HCT116 (cell line): ENCODE measurements around the gene PTPN9. TPM values are rescaled to one million over a fixed set of nuclear protein-coding genes. Genes with fewer than 3 reads are reported as not detected.

ENCODE experiments used
- ATAC-seq: fragments of 200-7000 bp; cut with Tn5 transposase; 2 replicates; pipeline ENCODE4 v1.9.1; 2020; ENCODE audit warnings: mild to moderate bottlenecking, moderate library complexity
- BruUV-seq: library from RNA; stranded (reverse); fragments of 400-500 nt; replicated peaks from 2 replicates; lab custom pipeline; 2021; lab: Mats Ljungman, UMichigan
- CTCF ChIA-PET: fragments of 300-600 bp; sonication (Branson Sonifier 250); formaldehyde crosslinking; loops from one replicate; lab custom pipeline; 2021; ENCODE audit warnings: antibody characterized with exemption; lab: Charles Lee
- POLR2A ChIA-PET: fragments of 300-600, 350-600 bp; sonication (Branson Sonifier 250); formaldehyde crosslinking; loops from one replicate; lab custom pipeline; 2021; ENCODE audit warnings: antibody characterized with exemption; lab: Charles Lee
- RAD21 ChIA-PET, 2 experiments: fragments of 300-600 bp; sonication (Branson Sonifier 250); formaldehyde crosslinking; loops; one replicate each; lab custom pipeline; 2023; ENCODE audit warnings: low total read pairs in 2 of 2; ENCODE audit not compliant: uncharacterized antibody in 2 of 2, unreplicated experiment in 2 of 2, low non-redundant PET in 1 of 2; lab: Charles Lee
- DNase-seq: peaks from one replicate; pipeline ENCODE4 v3.0.0-alpha.2; 2010; ENCODE audit warnings: low read depth, low spot score
- H2AFZ ChIP-seq: fragments of 200-600 bp; shearing (Covaris generic), sonication (generic); 2 replicates; pipeline ENCODE4 v1.6.1; 2017; ENCODE audit warnings: low read depth, mixed run types, mixed read lengths, antibody characterized with exemption, low read length; ENCODE audit not compliant: poor library complexity, severe bottlenecking
- H3K27ac ChIP-seq: 2 replicates; pipeline ENCODE4 v1.5.1; 2012; ENCODE audit warnings: low read depth, low read length
- H3K27me3 ChIP-seq: fragments of 200-600 bp; sonication (generic); 2 replicates; pipeline ENCODE4 v1.6.1; 2016; ENCODE audit warnings: mixed run types, low read length, mixed read lengths; ENCODE audit not compliant: insufficient read depth
- H3K36me3 ChIP-seq, 2 experiments: fragments of 200-500 bp in 1 of 2; fragments of 200-600 bp in 1 of 2; sonication (Bioruptor generic) in 1 of 2; sonication (generic) in 1 of 2; 2 replicates each; pipeline versions ENCODE4 v1.5.1 to v1.6.1; 2014 to 2016; ENCODE audit warnings: low read length in 2 of 2, inconsistent platforms in 1 of 2, mixed read lengths in 1 of 2, mixed run types in 1 of 2; ENCODE audit not compliant: insufficient read depth in 2 of 2, control insufficient read depth in 1 of 2
- H3K4me1 ChIP-seq, 2 experiments: fragments of 200-600 bp in 1 of 2; sonication (generic) in 1 of 2; 2 replicates each; pipeline versions ENCODE4 v1.5.1 to v1.6.1; 2012 to 2017; ENCODE audit warnings: low read length in 2 of 2, inconsistent platforms in 1 of 2, mild to moderate bottlenecking in 1 of 2, mixed read lengths in 1 of 2, mixed run types in 1 of 2, moderate library complexity in 1 of 2; ENCODE audit not compliant: insufficient read depth in 2 of 2, control insufficient read depth in 1 of 2
- H3K4me2 ChIP-seq: fragments of 200-600 bp; sonication (generic); 2 replicates; pipeline ENCODE4 v1.6.1; 2017; ENCODE audit warnings: mixed run types, low read length, mixed read lengths
- H3K4me3 ChIP-seq, 2 experiments: fragments of 200-600 bp in 1 of 2; sonication (generic) in 1 of 2; replicated peaks in 1 of 2; 2 replicates each; pipeline ENCODE4 v1.5.1; 2011 to 2016; ENCODE audit warnings: low read length in 2 of 2, control low read depth in 1 of 2, low read depth in 1 of 2, mild to moderate bottlenecking in 1 of 2, mixed read lengths in 1 of 2, mixed run types in 1 of 2
- H3K79me2 ChIP-seq: fragments of 200-600 bp; sonication (generic); 2 replicates; pipeline ENCODE4 v1.6.1; 2017; ENCODE audit warnings: mild to moderate bottlenecking, mixed run types, low read length, moderate library complexity, mixed read lengths; ENCODE audit not compliant: insufficient read depth
- H3K9ac ChIP-seq: fragments of 200-600 bp; sonication (generic); 2 replicates; pipeline ENCODE4 v1.6.1; 2016; ENCODE audit warnings: low read length, mixed read lengths
- H3K9me2 ChIP-seq: fragments of 200-600 bp; sonication (generic), shearing (Covaris generic); 2 replicates; pipeline ENCODE4 v1.6.1; 2017; ENCODE audit warnings: mixed run types, mild to moderate bottlenecking, moderate library complexity; ENCODE audit not compliant: insufficient read depth
- H3K9me3 ChIP-seq, 2 experiments: fragments of 200-500 bp in 1 of 2; fragments of 200-600 bp in 1 of 2; sonication (Bioruptor generic) in 1 of 2; sonication (generic) in 1 of 2; 2 replicates each; pipeline ENCODE4 v1.6.1; 2014 to 2017; ENCODE audit warnings: low read length in 2 of 2, mixed read lengths in 2 of 2, inconsistent platforms in 1 of 2, low read depth in 1 of 2, mild to moderate bottlenecking in 1 of 2, mixed run types in 1 of 2, moderate library complexity in 1 of 2; ENCODE audit not compliant: control insufficient read depth in 1 of 2, insufficient read depth in 1 of 2
- H4K20me1 ChIP-seq: fragments of 200-600 bp; sonication (generic), shearing (Covaris generic); 2 replicates; pipeline ENCODE4 v1.6.1; 2017; ENCODE audit warnings: mixed run types, mild to moderate bottlenecking, moderate library complexity; ENCODE audit not compliant: insufficient read depth
- EZH2phosphoT487 ChIP-seq: fragments of 200-600 bp; IDR thresholded peaks from 2 replicates; pipeline ENCODE4 v1.6.1; 2018; ENCODE audit warnings: antibody characterized with exemption, borderline replicate concordance
- POLR2A ChIP-seq: IDR thresholded peaks from 2 replicates; pipeline ENCODE4 v1.7.0; 2011; ENCODE audit warnings: borderline replicate concordance; ENCODE audit not compliant: insufficient read depth, insufficient read length; ENCODE audit errors: extremely low read depth
- SIN3A ChIP-seq: IDR thresholded peaks from 2 replicates; pipeline ENCODE4 v1.6.1; 2012; ENCODE audit warnings: low read depth
- SRF ChIP-seq: IDR thresholded peaks from 2 replicates; pipeline ENCODE4 v1.6.1; 2012; ENCODE audit warnings: low read depth
- intact Hi-C: fragments of 100-400 bp; cut with micrococcal nuclease; formaldehyde crosslinking; loops from 2 replicates; pipeline ENCODE4 v1.10.0; 2022
- total RNA-seq: library from RNA; stranded (reverse); gene quantifications from one replicate; pipeline ENCODE4 v1.2.1, GENCODE V29; 2021; ENCODE audit not compliant: unreplicated experiment
- TF ChIP-seq, protein P1 (sequence below), 3 experiments: fragments of 200-600 bp in 1 of 3; sonication (generic) in 1 of 3; IDR thresholded peaks in 2 of 3; conservative IDR thresholded peaks in 1 of 3; 2 replicates each; pipeline ENCODE4 v1.5.1; 2012 to 2017; ENCODE audit warnings: low read depth in 2 of 3, low read length in 2 of 3, antibody characterized with exemption in 1 of 3, borderline replicate concordance in 1 of 3, control low read depth in 1 of 3, mild to moderate bottlenecking in 1 of 3, mixed read lengths in 1 of 3, mixed run types in 1 of 3, moderate library complexity in 1 of 3; ENCODE audit not compliant: insufficient read depth in 1 of 3

Gene PTPN9
- total RNA-seq, 1 experiment from 2014 or later, result 21.1 TPM

GRCh38 chr15:75570126-75570845, 8.8 kb downstream of the PTPN9 start:
- POLR2A ChIA-PET, result no interaction called here
- Histone ChIP-seq H3K9ac (no peak overlapping the region), H3K79me2 (peaks cover 80% of the 10 kb centered on the region), H2AFZ (no peak overlapping the region), H3K9me3 (no peaks in the 10 kb centered on the region), H3K4me3 (no peak overlapping the region), H3K4me1 (no peaks in the 10 kb centered on the region), H4K20me1 (no peaks in the 10 kb centered on the region), H3K27me3 (no peaks in the 10 kb centered on the region), H3K9me2 (no peaks in the 10 kb centered on the region), H3K27ac (no peak overlapping the region), H3K4me2 (no peak overlapping the region), H3K36me3 (no peaks in the 10 kb centered on the region; a peak in 1 of 4 replicates)
- CTCF ChIA-PET, result no interaction called here
- RAD21 ChIA-PET, result no interaction called here
- TF ChIP-seq SRF (no peak), POLR2A (no peak), SIN3A (no peak), EZH2phosphoT487 (no peak)
- TF ChIP-seq, protein P1, sequence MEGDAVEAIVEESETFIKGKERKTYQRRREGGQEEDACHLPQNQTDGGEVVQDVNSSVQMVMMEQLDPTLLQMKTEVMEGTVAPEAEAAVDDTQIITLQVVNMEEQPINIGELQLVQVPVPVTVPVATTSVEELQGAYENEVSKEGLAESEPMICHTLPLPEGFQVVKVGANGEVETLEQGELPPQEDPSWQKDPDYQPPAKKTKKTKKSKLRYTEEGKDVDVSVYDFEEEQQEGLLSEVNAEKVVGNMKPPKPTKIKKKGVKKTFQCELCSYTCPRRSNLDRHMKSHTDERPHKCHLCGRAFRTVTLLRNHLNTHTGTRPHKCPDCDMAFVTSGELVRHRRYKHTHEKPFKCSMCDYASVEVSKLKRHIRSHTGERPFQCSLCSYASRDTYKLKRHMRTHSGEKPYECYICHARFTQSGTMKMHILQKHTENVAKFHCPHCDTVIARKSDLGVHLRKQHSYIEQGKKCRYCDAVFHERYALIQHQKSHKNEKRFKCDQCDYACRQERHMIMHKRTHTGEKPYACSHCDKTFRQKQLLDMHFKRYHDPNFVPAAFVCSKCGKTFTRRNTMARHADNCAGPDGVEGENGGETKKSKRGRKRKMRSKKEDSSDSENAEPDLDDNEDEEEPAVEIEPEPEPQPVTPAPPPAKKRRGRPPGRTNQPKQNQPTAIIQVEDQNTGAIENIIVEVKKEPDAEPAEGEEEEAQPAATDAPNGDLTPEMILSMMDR (IDR thresholded peaks at IDR 0.05 in 2 of 3, conservative IDR thresholded peaks at IDR 0.05 in 1 of 3; ENCODE audit: borderline replicate concordance in 1 of 3, insufficient read depth in 1 of 3, low read depth in 2 of 3, low read length in 2 of 3), result no peak
- intact Hi-C loops, result no loop called here
- ATAC-seq, result no peak
- DNase-seq, result no peak
- BruUV-seq, result no TSS peak
